ENCODE measurements around the gene DACT3. TPM values are rescaled to one million over a fixed set of nuclear protein-coding genes. Genes with fewer than 3 reads are reported as not detected.
A peak's percentile ranks its signal among the peaks of the same experiment; 100 is the strongest.

DACT3 gene
- total RNA-seq, 1 donor from 2014 or later, result 13.8 TPM

DNA sequence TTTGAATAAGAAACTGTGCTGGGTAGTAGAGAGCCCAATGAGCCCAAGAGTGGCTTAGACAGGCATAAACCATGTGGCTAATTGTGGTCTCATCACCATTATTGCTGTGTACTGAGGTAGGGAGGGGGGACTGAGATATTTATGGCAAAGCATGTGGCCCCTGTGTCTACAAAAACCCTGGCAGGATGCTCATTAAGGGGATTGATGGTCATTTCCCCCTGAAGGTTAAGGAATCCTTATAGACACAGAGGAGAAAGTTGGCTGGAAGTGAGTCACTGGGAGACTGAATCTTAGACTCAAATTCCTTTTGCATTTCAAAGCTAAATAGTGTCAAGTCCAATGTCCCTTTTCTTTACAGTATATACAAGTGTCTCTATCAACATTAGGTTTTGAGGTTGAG is 9.8 kb upstream of the DACT3 start:
- no peak overlapping the region for H3K27ac ChIP-seq
- H3K9me3 ChIP-seq, result no peaks in the 10 kb centered on the region
- no peak overlapping the region for H3K4me3 ChIP-seq
- DNase-seq (ENCODE audit: extremely low spot score in 2 of 2), result no peak
- H3K4me1 ChIP-seq, result no peaks in the 10 kb centered on the region
- H3K27me3 ChIP-seq, result no peaks in the 10 kb centered on the region
- H3K36me3 ChIP-seq, result peaks cover 0 to 25% of the 10 kb centered on the region in 2 donors
- intact Hi-C loops (cut with DNase I), result no loop called here
- TF ChIP-seq POLR2A (IDR thresholded peaks at IDR 0.05) (no peak), POLR2AphosphoS5 (IDR thresholded peaks at IDR 0.05; ENCODE audit: insufficient read depth in 1 of 2, low read depth in 1 of 2) (no peak), CTCF (IDR thresholded peaks at IDR 0.05) (no peak)

DNA sequence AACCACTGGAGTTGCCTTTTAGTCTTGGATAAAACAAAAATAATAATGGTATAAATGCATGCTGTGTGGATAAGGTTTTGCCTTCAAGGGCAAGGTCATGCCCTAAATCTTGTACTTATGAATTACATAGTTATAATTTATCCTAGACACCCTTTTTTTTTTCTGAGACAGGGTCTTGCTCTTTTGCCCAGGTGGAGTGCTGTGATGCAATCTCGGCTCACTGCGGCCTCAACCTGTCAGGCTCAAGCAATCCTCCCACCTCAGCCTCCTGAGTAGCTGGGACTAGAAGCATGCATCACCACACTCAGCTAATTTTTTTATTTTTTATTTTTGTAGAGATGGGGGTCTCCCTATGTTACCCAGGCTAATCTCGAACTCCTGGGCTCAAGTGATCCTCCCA is 7.7 kb upstream of the DACT3 start:
- intact Hi-C loops (cut with DNase I), result no loop called here

GRCh38 chr19:46665072-46665471 is 4.1 kb upstream of the DACT3 start:
- no peak overlapping the region for H3K4me3 ChIP-seq
- H3K27ac ChIP-seq, result no peak overlapping the region
- intact Hi-C loops (cut with DNase I), result no loop called here
- no peak for DNase-seq (ENCODE audit: extremely low spot score in 2 of 2)
- H3K4me1 ChIP-seq, result peaks cover 19% of the 10 kb centered on the region
- H3K27me3 ChIP-seq, result no peaks in the 10 kb centered on the region
- TF ChIP-seq POLR2A (IDR thresholded peaks at IDR 0.05), result no peak
- no peak for TF ChIP-seq CTCF (IDR thresholded peaks at IDR 0.05)
- no peak for TF ChIP-seq POLR2AphosphoS5 (IDR thresholded peaks at IDR 0.05; ENCODE audit: insufficient read depth in 1 of 2, low read depth in 1 of 2)
- no peaks in the 10 kb centered on the region for H3K9me3 ChIP-seq
- no peaks in the 10 kb centered on the region for H3K36me3 ChIP-seq

More for the DNA sequence above, 7.7 kb upstream of the DACT3 start:
- no peak overlapping the region for H3K27ac ChIP-seq
- TF ChIP-seq CTCF (IDR thresholded peaks at IDR 0.05), result no peak
- no peak for TF ChIP-seq POLR2A (IDR thresholded peaks at IDR 0.05)
- TF ChIP-seq POLR2AphosphoS5 (IDR thresholded peaks at IDR 0.05; ENCODE audit: insufficient read depth in 1 of 2, low read depth in 1 of 2), result no peak
- no peak for DNase-seq (ENCODE audit: extremely low spot score in 2 of 2)
- no peaks in the 10 kb centered on the region for H3K4me1 ChIP-seq
- H3K9me3 ChIP-seq, result no peaks in the 10 kb centered on the region
- no peak overlapping the region for H3K4me3 ChIP-seq
- H3K36me3 ChIP-seq, result peaks cover 0 to 6% of the 10 kb centered on the region in 2 donors
- H3K27me3 ChIP-seq, result no peaks in the 10 kb centered on the region

- Histone ChIP-seq H3K27ac (peak overlapping the region; percentile 94), H3K4me1 (peaks cover 38% of the 10 kb centered on the region), H3K36me3 (no peaks in the 10 kb centered on the region), H3K4me3 (peak overlapping the region; percentile 37 to 40), H3K9me3 (no peaks in the 10 kb centered on the region), H3K27me3 (no peaks in the 10 kb centered on the region)
- intact Hi-C loops (cut with DNase I), result loop anchor here (5.0 kb wide), 2 partner anchors 35 to 50 kb away; partner anchors contain the start of gene PTGIR
- TF ChIP-seq CTCF (IDR thresholded peaks at IDR 0.05) (peak; percentile 83 to 91 (median 89)), POLR2A (IDR thresholded peaks at IDR 0.05) (no peak), POLR2AphosphoS5 (IDR thresholded peaks at IDR 0.05; ENCODE audit: insufficient read depth in 1 of 2, low read depth in 1 of 2) (no peak)
- DNase-seq (ENCODE audit: extremely low spot score in 2 of 2), result peak in 1 of 2 donors; percentile 93
Measured at GRCh38 chr19:46661735-46662592, 982 bp upstream of the DACT3 start.

DNA sequence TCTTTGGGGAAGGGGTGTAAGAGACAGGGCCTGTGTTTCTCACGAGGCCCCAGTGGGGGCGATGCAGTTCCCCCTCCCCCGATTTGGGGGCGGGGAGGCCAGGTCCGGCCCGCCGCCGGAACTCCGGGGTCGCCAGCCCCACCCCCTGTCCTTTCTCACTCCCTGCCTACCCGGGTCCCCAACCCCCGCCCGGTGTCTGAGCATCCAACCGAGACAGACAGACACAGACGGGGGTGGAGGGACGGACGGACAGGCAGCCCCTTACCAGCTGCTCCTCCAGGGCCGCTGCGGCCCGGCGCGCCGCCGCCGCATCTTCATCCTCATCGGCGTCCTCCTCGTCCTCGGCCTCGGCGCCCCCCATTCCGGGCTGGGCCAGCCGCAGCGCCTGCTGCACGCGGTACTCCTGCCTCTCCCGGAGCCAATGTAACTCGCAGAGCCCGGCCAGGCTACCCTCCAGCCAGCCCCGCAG is 397 bp downstream of the DACT3 start:
- intact Hi-C loops (cut with DNase I), result loop anchor here (5.0 kb wide), 2 partner anchors 33 to 48 kb away; partner anchors contain the start of gene PTGIR
- H3K27ac ChIP-seq, result peak overlapping the region; percentile 92
- H3K36me3 ChIP-seq, result no peaks in the 10 kb centered on the region
- H3K4me1 ChIP-seq, result peaks cover 38% of the 10 kb centered on the region
- TF ChIP-seq POLR2A (IDR thresholded peaks at IDR 0.05), result no peak
- no peak for TF ChIP-seq CTCF (IDR thresholded peaks at IDR 0.05)
- no peak for TF ChIP-seq POLR2AphosphoS5 (IDR thresholded peaks at IDR 0.05; ENCODE audit: insufficient read depth in 1 of 2, low read depth in 1 of 2)
- H3K4me3 ChIP-seq, result peak overlapping the region; percentile 56 to 74
- H3K27me3 ChIP-seq, result no peaks in the 10 kb centered on the region
- H3K9me3 ChIP-seq, result no peaks in the 10 kb centered on the region
- peak in 1 of 2 donors; percentile 90 for DNase-seq (ENCODE audit: extremely low spot score in 2 of 2)
